K562 (cell line): ENCODE measurements around the gene GDF7. TPM values are rescaled to one million over a fixed set of nuclear protein-coding genes. Genes with fewer than 3 reads are reported as not detected.
A peak's percentile ranks its signal among the peaks of the same experiment; 100 is the strongest.
"Not testable (repeated sequence)": the region's sequence is repeated elsewhere in the genome, so short reads cannot be mapped to it uniquely, and the experiment has no call there.

Experiments used
- ATAC-seq: fragments of 200-7000 bp; cut with Tn5 transposase; 3 replicates; pipeline ENCODE4 v1.9.1; 2020; ENCODE audit warnings: moderate library complexity
- BruUV-seq: library from RNA; stranded (reverse); fragments of 400-500 nt; replicated peaks from 2 replicates; lab custom pipeline; 2021; lab: Mats Ljungman, UMichigan
- CTCF ChIA-PET: fragments of 300-600 bp; formaldehyde crosslinking; extraction: SDS; loops from one replicate; lab custom pipeline; 2021; ENCODE audit warnings: low intra/inter-chr PET ratio; lab: Yijun Ruan, JAX
- POLR2A ChIA-PET: fragments of 300-600, 350-650 bp; sonication (Branson Sonifier 250); formaldehyde crosslinking; extraction: SDS; loops from one replicate; lab custom pipeline; 2021; ENCODE audit warnings: antibody characterized with exemption, inconsistent platforms; lab: Yijun Ruan, JAX
- DNase-seq, 4 experiments: peaks; one replicate each; pipeline versions ENCODE4 v3.0.0 to v3.0.0-alpha.2; 2011 to 2018; ENCODE audit warnings: low spot score in 3 of 4, mixed read lengths in 3 of 4; ENCODE audit errors: extremely low read depth in 1 of 4
- FAIRE-seq: peaks from 2 replicates; lab custom pipeline; 2011; peaks lifted over from hg19 to GRCh38; lab: Jason Lieb, UNC
- H2AFZ ChIP-seq: 2 replicates; pipeline ENCODE4 v1.6.0; 2011; ENCODE audit warnings: low read depth, low read length, control low read depth, inconsistent platforms
- H3K27ac ChIP-seq: fragments of 200-600 bp; 3 replicates; pipeline ENCODE4 v1.8.0; 2011; ENCODE audit warnings: low read depth, mild to moderate bottlenecking, control low read depth, inconsistent platforms, low read length, moderate library complexity, mixed read lengths; ENCODE audit errors: extremely low read depth
- H3K27me3 ChIP-seq, 2 experiments: fragments of 300-600 bp in 1 of 2; 2 replicates in 1 of 2; 3 replicates in 1 of 2; pipeline versions ENCODE4 v1.6.0 to v1.8.0; 2011; ENCODE audit warnings: inconsistent platforms in 2 of 2, low read length in 2 of 2, mild to moderate bottlenecking in 1 of 2, mixed read lengths in 1 of 2, moderate library complexity in 1 of 2; ENCODE audit not compliant: control insufficient read depth in 2 of 2, insufficient read depth in 2 of 2
- H3K36me3 ChIP-seq: fragments of 300-600 bp; 3 replicates; pipeline ENCODE4 v1.8.0; 2011; ENCODE audit warnings: mild to moderate bottlenecking, low read length, inconsistent platforms; ENCODE audit not compliant: control insufficient read depth, insufficient read depth
- H3K4me1 ChIP-seq, 2 experiments: fragments of 200-600 bp in 1 of 2; replicated peaks in 1 of 2; 2 replicates in 1 of 2; 3 replicates in 1 of 2; pipeline versions ENCODE4 v1.5.1 to v1.8.0; 2011; ENCODE audit warnings: inconsistent platforms in 2 of 2, low read length in 2 of 2, mild to moderate bottlenecking in 1 of 2, mixed read lengths in 1 of 2, moderate library complexity in 1 of 2; ENCODE audit not compliant: control insufficient read depth in 2 of 2, insufficient read depth in 2 of 2
- H3K4me2 ChIP-seq: 2 replicates; pipeline ENCODE4 v1.6.1; 2011; ENCODE audit warnings: low read length, control low read depth, inconsistent platforms, mixed read lengths; ENCODE audit not compliant: insufficient read depth
- H3K4me3 ChIP-seq: fragments of 200-600 bp; sonication (generic), shearing (Covaris generic); 2 replicates; pipeline ENCODE4 v1.5.1; 2016; ENCODE audit warnings: control low read depth, inconsistent platforms
- H3K79me2 ChIP-seq: fragments of 200-600 bp; 3 replicates; pipeline ENCODE4 v1.8.0; 2011; ENCODE audit warnings: low read length, inconsistent platforms; ENCODE audit not compliant: control insufficient read depth, insufficient read depth
- H3K9ac ChIP-seq, 2 experiments: 2 replicates each; pipeline versions ENCODE4 v1.6.0 to v1.6.1; 2011; ENCODE audit warnings: low read depth in 2 of 2, low read length in 2 of 2, control low read depth in 1 of 2, inconsistent platforms in 1 of 2, mild to moderate bottlenecking in 1 of 2, mixed read lengths in 1 of 2; ENCODE audit not compliant: insufficient read depth in 1 of 2
- H3K9me1 ChIP-seq: one replicate; pipeline ENCODE4 v1.6.0; 2011; ENCODE audit warnings: inconsistent platforms, mild to moderate bottlenecking, low read length, moderate library complexity; ENCODE audit not compliant: control insufficient read depth, insufficient read depth
- H3K9me3 ChIP-seq: replicated peaks from 2 replicates; pipeline ENCODE4 v1.5.1; 2011; ENCODE audit warnings: low read depth, low read length, inconsistent platforms; ENCODE audit not compliant: control insufficient read depth, insufficient read depth
- H4K20me1 ChIP-seq: replicated peaks from 2 replicates; pipeline ENCODE4 v1.6.1; 2011; ENCODE audit warnings: low read length, inconsistent platforms, mixed read lengths; ENCODE audit not compliant: control insufficient read depth, insufficient read depth
- C11orf30 ChIP-seq: fragments of 450-650 bp; IDR thresholded peaks from 2 replicates; pipeline ENCODE4 v1.6.1; 2016; ENCODE audit warnings: low read depth, mild to moderate bottlenecking
- ZNF146 ChIP-seq: IDR thresholded peaks from one replicate; pipeline ENCODE4 v1.6.1; 2018; ENCODE audit warnings: missing compliant biosample characterization; ENCODE audit not compliant: unreplicated experiment
- ZNF316 ChIP-seq: fragments of 450-650 bp; IDR thresholded peaks from 2 replicates; pipeline ENCODE4 v1.6.1; 2016
- WGBS: fragments of 100-300 bp; shearing (Covaris generic); methylation state at CpG from one replicate; pipeline ENCODE4 v1.1.6; 2016; ENCODE audit warnings: low coverage, mixed read lengths; ENCODE audit not compliant: insufficient coverage; ENCODE audit errors: missing lambda C conversion rate; 5-methylcytosine and 5-hydroxymethylcytosine counted together
- in situ Hi-C: fragments of 300-500 bp; cut with MboI; formaldehyde crosslinking; loops from 4 replicates; pipeline ENCODE4 v1.15.0; 2018; ENCODE audit warnings: inconsistent platforms, mixed read lengths
- intact Hi-C: fragments of 100-400 bp; cut with micrococcal nuclease; formaldehyde crosslinking; loops from 2 replicates; pipeline ENCODE4 v1.14.2; 2022
- polyA plus RNA-seq, 8 experiments: library from polyadenylated mRNA; depleted of rRNA in 4 of 8; stranded (reverse) in 5 of 8; unstranded in 3 of 8; fragments of >200 nt; fragmentation: Nextera tagmentation in 2 of 8; fragmentation: Illumina TruSeq in 1 of 8; extraction: Ambion mirVana in 2 of 8; extraction: Trizol in 1 of 8; gene quantifications; 2 replicates each; pipeline versions ENCODE4 v1.2.1 to v1.2.3, GENCODE V29; 2011 to 2014; ENCODE audit warnings: inconsistent platforms in 1 of 8, missing spikeins in 1 of 8
- total RNA-seq, 7 experiments: library from RNA; depleted of rRNA in 6 of 7; stranded (reverse); fragments of >200 nt in 6 of 7; fragmentation: Illumina TruSeq in 2 of 7; extraction: Trizol in 2 of 7; gene quantifications; 2 replicates each; pipeline versions ENCODE4 v1.2.1 to v1.2.3, GENCODE V29; 2011 to 2021; ENCODE audit warnings: low replicate concordance in 1 of 7

Gene GDF7
- total and polyA plus RNA-seq, 9 of the 15 experiments (the other 6 are each of a cell fraction or from before 2014, with no cell fraction given): 0.01 TPM; not detected in 7

GRCh38 chr2:20714412-20714811 lies 47.5 kb downstream of the GDF7 start:
- ATAC-seq, H3K4me3 ChIP-seq, FAIRE-seq, BruUV-seq, H3K9me1 ChIP-seq, H3K27ac ChIP-seq, H4K20me1 ChIP-seq, H3K9me3 ChIP-seq, CTCF ChIA-PET, intact Hi-C loops, H3K9ac ChIP-seq, H3K27me3 ChIP-seq, POLR2A ChIA-PET, H3K36me3 ChIP-seq, H3K4me2 ChIP-seq, in situ Hi-C loops, H3K79me2 ChIP-seq, H3K4me1 ChIP-seq, H2AFZ ChIP-seq, DNase-seq: not testable (repeated sequence)
- WGBS: 59% methylated on average over 2 of the region's 2 CpGs
- peak; percentile 45; the same call in 1 of the 2 replicates for TF ChIP-seq C11orf30
- peak; percentile 81 for TF ChIP-seq ZNF316

DNA sequence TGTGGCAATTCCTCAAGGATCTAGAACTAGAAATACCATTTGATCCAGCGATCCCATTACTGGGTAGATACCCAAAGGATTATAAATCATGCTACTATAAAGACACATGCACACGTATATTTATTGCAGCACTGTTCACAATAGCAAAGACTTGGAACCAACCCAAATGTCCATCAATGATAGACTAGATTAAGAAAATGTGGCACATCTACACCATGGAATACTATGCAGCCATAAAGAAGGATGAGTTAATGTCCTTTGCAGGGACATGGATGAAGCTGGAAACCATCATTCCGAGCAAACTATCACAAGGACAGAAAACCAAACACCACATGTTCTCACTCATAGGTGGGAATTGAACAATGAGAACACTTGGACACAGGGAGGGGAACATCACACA lies 49.2 kb downstream of the GDF7 start:
- 65% methylated on average over 2 of the region's 3 CpGs for WGBS
- H3K9ac ChIP-seq, H3K4me2 ChIP-seq, H3K9me1 ChIP-seq, H3K79me2 ChIP-seq, BruUV-seq, in situ Hi-C loops, H2AFZ ChIP-seq, H3K9me3 ChIP-seq, FAIRE-seq, H3K27ac ChIP-seq, H3K36me3 ChIP-seq, H3K4me1 ChIP-seq, H4K20me1 ChIP-seq, POLR2A ChIA-PET, H3K4me3 ChIP-seq, intact Hi-C loops, H3K27me3 ChIP-seq, CTCF ChIA-PET, DNase-seq, ATAC-seq: not testable (repeated sequence)
- TF ChIP-seq ZNF146 (CRISPR knock-in tag): peak; percentile 80
